PFSK-1 (cell line): Measurements from ENCODE around the gene RPAP3.

Experiments used
- POLR2AphosphoS5 ChIP-seq: IDR thresholded peaks from 2 replicates; pipeline ENCODE4 v1.6.1; 2012; ENCODE audit warnings: low read depth, mild to moderate bottlenecking, control low read depth, low read length, moderate library complexity
- TF ChIP-seq, protein P1 (sequence below), 2 experiments: IDR thresholded peaks; 2 replicates each; pipeline versions ENCODE4 v1.6.1 to v1.8.0; 2011 to 2012; ENCODE audit warnings: low read depth in 2 of 2, low read length in 2 of 2, control low read depth in 1 of 2, inconsistent platforms in 1 of 2, mild to moderate bottlenecking in 1 of 2, moderate library complexity in 1 of 2; ENCODE audit not compliant: insufficient read depth in 1 of 2

DNA sequence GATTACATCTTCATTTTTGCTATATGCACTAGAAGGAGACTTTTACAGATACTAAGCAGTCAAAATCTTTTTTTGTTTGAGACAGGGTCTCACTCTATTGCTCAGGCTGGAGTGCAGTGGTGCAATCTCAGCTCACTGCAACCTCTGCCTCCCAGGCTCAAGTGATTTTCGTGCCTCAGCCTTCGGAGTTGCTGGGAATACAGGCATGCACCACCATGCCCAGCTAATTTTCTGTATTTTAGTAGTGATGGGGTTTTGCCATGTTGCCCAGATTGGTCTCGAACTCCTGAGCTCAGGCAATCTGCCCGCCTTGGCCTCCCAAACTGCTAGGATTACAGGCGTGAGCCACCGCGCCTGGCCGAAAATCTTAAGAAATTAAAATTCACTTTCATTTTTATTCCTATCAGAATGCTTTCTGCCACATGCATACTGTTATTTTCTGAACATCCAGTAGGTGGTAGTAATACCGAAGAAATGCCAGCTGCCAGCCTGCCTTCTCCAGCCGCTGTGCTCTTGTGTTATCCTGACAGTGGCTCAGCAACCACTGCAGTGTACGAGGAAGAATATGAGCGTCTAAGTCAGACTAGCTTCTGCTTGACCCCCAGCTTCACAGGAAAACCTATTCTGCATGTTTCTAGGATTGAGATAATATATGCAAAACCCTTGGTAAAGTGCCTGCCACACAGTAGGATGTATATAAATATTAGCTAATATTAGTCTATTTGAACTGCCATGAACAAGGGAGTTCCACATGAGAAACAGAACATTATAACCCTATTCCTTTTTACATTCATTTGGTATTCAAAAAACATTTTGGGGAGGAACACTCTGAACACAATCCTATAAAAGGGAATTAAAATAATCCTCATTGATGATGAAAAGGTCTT, 54.2 kb downstream of the RPAP3 start:
- TF ChIP-seq POLR2AphosphoS5: no peak
- TF ChIP-seq, protein P1, sequence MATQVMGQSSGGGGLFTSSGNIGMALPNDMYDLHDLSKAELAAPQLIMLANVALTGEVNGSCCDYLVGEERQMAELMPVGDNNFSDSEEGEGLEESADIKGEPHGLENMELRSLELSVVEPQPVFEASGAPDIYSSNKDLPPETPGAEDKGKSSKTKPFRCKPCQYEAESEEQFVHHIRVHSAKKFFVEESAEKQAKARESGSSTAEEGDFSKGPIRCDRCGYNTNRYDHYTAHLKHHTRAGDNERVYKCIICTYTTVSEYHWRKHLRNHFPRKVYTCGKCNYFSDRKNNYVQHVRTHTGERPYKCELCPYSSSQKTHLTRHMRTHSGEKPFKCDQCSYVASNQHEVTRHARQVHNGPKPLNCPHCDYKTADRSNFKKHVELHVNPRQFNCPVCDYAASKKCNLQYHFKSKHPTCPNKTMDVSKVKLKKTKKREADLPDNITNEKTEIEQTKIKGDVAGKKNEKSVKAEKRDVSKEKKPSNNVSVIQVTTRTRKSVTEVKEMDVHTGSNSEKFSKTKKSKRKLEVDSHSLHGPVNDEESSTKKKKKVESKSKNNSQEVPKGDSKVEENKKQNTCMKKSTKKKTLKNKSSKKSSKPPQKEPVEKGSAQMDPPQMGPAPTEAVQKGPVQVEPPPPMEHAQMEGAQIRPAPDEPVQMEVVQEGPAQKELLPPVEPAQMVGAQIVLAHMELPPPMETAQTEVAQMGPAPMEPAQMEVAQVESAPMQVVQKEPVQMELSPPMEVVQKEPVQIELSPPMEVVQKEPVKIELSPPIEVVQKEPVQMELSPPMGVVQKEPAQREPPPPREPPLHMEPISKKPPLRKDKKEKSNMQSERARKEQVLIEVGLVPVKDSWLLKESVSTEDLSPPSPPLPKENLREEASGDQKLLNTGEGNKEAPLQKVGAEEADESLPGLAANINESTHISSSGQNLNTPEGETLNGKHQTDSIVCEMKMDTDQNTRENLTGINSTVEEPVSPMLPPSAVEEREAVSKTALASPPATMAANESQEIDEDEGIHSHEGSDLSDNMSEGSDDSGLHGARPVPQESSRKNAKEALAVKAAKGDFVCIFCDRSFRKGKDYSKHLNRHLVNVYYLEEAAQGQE (IDR thresholded peaks at IDR 0.05; ENCODE audit: insufficient read depth in 1 of 2, low read depth in 2 of 2, low read length in 2 of 2): no peak
